ENCODE data around the gene NCAPG2.

The NCAPG2 gene

DNA sequence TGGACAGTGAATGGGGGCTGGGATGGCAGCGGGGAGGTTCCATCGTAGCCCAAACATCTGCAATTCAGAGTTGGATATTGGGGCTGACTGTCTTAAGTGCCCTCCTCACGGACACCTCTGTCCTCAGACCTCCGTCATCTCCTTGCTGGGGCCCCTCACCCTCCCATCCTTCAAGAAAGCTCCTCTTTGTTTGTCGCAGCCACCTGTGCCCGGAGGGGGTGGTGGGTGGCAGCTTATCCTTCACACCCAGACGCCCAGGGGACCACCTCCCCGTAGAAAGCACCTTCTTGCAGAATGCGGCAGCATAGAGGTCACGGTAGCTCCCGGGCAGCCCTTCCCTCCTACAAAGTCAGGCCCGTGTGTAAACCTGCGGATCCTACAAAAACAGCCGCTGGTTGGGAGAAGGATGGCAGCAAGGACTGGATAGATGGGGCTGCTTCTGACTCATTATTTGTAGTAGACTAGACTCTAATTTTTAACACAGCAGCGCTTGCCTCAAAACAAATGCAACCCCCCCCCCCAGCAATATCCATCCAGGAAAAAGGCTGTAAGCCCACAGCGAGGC, 115.6 kb downstream of the NCAPG2 start:
- no peak for DNase-seq

DNA sequence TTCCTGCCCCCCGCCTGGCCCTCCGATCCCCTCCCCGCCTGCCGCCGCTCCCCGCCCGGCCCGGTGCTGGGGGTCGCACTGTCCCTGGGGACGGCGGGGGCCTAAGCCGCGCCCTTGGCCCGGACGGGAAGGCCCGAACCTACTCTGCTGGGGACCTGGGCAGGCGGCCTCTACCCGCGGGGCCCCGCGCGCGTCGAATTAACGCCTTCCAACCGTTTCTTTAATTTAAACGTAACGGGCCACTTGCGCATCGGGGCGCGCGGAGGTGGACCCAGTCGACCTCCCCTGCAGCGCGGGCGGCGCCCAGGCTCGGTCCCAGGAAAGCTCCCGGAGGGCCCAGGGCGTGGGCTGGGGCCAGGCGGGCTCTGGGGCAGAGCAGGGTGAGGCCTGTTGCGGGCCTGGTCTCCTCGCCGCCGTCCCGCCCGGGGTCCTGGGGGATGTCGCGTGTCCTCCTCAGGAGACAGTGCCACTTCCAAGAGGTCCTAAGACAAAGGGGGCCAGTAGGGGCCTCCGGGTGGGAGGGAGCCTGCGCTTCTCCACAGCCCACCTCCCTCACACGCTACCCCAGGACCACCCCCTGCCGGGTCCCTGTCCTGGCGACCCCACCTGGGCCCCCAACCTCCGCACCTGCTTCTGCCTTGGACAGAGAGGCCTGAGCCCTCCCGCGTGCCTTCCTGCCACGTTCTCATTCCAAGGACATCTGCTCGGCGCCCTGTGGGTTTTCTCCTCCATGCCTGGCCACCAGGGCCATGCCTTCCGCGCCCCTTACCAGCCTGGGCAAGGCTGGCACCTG, 116.3 kb downstream of the NCAPG2 start:
- DNase-seq, result no peak

DNA sequence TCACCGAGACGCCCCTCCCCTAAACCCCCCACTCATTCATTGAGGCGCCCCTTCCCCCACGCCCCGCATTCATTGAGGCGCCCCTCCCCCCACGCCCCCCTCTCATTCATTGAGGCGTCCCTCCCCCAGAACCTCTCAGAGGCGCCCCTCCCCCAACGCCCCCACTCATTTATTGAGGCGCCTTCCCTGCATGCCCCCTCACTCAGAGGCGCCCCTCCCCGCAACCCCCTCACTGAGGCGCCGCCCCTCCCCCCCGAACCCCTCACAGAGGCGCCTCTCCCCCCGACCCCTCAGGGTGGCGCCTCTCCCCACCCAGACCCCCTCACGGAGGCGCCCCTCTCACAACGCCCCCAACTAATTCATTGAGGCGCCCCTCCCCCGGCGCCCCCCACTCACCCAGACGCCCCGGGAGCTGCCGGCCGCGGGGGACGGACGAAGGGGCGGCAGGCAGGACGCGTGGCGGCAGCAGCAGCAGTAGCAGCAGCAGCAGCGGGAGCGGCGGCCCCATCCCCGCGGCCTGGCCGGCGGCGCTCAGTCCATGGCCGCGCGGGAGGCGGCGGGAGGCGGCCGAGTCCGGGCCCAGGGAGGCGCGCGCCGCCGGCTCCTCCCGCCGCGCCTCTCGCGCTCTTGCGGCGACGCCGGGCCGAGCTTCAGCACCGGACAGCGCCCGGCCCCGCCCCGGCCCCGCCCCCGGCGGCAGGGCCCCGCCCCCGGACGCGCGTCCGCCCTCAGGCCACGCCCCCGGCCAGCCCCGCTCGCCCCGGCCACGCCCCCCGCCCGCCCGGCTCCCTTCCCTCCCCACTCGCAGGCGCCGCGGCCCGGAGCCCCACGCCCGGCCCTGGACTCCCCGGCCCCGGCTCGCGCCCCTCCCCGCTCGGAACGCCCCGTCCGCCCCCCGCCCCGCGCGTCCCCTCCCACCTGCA, 117.2 kb downstream of the NCAPG2 start, which contains the start of gene PTPRN2:
Gene PTPRN2 (minus strand): TSS at position 662 of the 923 bp plus-strand sequence.
- peak; percentile 86 for DNase-seq

DNA sequence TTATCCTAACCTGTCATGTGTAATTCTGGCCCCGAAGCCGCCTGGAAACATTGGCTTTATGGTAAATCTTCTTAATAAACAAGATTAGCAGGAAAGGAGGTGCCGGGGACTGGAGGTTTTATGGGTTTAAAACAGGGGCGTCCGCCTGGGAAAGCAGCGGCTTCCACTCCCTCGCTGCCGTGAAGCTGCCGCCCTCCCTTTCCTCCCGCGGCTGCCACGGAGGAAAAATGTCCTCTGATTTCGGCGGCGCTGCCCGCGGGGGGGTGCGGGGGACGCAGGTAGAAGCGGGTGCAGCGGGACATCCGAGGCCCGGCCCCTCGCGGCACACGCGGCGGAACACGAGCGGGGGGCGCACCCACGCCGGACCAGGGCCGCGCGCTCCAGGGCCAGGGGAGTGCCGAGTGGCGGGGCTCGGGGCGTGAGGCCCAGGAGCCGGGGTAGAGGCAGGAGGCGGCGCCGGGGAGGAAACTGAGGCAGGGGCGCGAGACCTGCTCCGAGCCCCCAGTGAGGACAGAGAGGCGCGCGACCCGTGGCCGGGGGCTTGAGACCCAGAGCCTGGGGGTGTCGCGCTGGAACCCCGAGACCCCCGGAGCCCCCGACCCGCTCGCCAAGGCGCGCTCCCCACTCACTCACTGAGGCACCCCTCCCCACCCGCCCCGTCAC, 118.0 kb downstream of the NCAPG2 start:
- peak; percentile 57 for DNase-seq

DNA sequence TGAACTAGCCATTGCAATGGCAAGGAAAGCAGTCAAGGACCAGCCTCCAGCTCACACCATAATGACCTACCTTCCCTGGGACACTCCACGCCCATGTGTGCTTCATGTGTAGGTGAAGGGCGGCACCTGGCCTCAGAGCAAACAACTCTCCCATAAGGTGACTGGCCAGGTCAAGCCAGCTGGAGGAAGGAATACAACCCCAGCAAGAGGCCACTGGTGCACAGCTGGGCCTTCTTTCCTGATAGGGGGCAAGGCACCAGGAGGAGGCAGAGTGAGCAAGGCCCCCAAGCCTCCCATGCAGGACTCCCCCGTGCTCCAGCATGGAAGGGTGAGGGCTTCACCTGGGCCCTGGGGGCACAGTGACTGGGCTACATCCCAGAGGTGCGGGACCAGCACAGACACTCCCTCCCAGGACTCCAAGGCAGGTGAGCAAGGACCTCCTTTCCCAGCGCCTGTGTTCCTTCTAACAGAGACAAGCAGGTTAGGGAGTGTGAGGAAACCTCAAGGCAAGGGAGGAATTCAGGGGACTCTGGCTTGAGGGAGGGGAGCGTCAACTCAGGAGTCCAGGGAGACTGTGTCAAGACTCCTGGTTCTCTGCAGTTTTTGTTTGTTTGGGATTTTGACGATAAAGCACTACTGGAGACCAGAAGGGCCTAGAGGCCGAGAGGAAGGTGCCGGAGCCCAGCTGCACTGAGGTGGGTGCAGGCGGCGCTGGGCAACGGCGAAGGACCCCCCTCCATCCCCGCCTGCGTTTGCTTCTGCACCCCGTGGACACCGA, 118.7 kb downstream of the NCAPG2 start:
- peak; percentile 54 for DNase-seq

DNA sequence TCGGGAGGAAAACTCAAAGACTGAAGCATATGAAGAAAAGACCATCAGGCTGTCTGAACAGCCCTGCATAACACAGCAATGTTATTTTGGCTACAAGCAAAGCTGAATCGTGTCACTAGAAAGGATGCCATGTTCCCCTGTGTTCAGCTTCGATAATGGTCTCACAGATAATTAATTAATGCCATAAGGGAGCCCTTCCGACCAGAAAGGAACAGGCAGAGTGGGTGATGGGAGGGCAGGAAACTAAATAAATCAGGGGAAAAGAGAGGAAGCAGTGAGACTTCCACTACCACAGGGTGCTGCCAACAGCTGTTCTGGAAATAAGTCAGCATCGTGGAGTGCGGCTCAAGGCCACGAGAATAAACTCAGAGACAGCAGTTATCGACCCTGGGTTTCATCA, 120.2 kb downstream of the NCAPG2 start:
- DNase-seq, result no peak

DNA sequence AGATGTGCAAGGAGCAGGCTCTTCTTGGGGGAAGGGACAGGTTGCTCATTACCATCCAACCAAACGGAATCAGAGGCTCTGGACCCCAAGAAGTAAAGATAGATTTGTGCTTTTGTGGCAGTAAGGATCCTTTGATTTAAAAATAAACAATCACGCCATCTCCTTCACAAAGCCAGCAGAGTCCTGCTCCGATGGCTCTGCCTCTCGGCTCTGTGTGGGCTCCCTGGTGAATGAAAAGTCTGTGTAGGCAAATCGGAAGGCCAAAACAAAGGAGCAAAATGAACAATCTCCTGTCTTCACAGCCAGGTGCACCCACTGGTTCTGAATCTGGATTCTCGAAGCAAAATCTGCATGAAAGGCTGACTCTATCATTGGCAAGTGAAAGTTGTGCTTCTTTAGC, 120.8 kb downstream of the NCAPG2 start:
- DNase-seq, result no peak

DNA sequence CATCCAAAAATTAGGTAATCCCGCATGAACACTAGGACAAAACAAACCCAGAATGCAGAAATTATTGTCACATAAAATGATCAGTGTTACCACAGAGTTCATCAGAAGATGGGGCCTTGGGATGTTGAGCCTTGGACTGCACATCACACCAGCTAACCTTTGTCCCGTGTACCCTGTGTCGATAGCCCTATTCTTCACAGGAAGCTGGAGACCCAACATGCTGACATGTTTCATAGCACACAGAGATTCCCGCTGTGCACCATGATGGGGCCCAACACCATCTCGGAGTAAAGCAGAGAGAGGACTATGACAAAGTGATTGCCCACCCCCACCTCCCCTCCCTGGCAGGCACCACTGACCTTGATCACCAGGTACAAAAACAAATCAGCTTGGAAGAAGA, 121.5 kb downstream of the NCAPG2 start:
- no peak for DNase-seq

DNA sequence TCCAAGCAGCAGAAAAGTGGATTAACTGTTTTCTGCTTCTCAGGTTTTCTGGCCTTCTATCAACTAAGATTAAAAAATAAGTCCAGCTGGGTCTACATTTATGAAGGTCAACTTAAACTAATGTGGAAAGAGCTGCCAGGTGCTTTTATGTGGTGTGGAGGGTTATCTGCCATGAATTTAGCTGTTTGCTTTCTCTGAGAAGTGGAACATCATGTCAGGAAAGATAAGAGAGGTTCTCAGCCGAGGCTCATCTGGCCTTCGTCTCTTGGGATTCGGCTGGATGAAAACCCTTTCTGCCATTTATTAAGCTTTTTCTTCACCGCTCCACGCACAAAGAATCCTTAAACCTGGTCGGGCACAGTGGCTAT, 122.5 kb downstream of the NCAPG2 start:
- no peak for DNase-seq

DNA sequence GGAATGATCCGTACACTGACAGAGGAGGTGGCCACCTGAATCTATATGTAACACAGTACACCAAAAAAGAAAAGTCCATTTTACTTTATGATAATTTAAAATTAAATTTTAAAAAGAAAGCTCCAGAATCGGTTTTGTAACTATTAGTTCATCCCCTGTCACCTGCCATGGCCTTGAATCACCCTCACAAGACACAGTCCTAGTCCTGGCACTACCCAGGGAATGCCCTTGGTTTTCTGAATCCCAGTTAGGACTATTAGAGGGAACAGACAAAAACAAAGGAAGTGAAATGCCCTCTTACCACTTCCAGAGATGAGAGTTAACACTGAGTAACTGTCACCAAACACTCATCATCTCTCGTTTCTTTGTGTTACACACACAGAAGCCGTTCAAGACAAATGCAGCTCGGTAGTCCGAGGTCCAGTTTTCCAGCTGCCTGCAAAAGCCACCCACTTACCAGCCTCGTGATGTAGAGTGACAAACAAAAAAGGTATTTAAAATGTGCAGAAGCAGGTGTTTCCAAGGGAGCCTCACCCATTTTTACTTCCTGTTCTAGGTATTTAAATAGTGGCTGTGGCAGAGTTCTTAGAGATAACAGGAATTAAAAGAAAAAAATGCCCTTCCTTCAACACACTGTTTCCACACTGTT, 123.0 kb downstream of the NCAPG2 start:
- DNase-seq, result no peak
